CD4-positive, alpha-beta T cell treated with Interleukin-17A for 4 hours (primary cell): ENCODE measurements around the gene TOMT.
A peak's percentile ranks its signal among the peaks of the same experiment; 100 is the strongest.

Experiments used
- DNase-seq: peaks from one replicate; pipeline ENCODE4 v3.0.0-alpha.2; 2020; ENCODE audit warnings: mixed read lengths

Gene TOMT

GRCh38 chr11:72105888-72106287 lies at the start of gene TOMT:
Gene TOMT (plus strand): TSS chr11:72105924. CDS start chr11:72105952, 28 bp downstream.
- DNase-seq: no peak

GRCh38 chr11:72058416-72059034 lies 47.2 kb upstream of the TOMT start:
- DNase-seq: no peak

GRCh38 chr11:72061739-72062396 lies 43.9 kb upstream of the TOMT start:
- DNase-seq: no peak

- DNase-seq: no peak
Measured at GRCh38 chr11:72066855-72067254, 38.9 kb upstream of the TOMT start.

GRCh38 chr11:72067266-72067665 lies 38.5 kb upstream of the TOMT start:
- no peak for DNase-seq

GRCh38 chr11:72067676-72068075 lies 38.0 kb upstream of the TOMT start:
- no peak for DNase-seq

GRCh38 chr11:72069200-72069599 lies 36.5 kb upstream of the TOMT start:
- DNase-seq: no peak

GRCh38 chr11:72069787-72070251 lies 35.9 kb upstream of the TOMT start:
- DNase-seq: no peak

GRCh38 chr11:72070491-72070890 lies 35.2 kb upstream of the TOMT start:
- DNase-seq: no peak

- peak; percentile 30 for DNase-seq
Measured at GRCh38 chr11:72072348-72072747, 33.4 kb upstream of the TOMT start.

- peak; percentile 14 for DNase-seq
Measured at GRCh38 chr11:72075109-72075508, 30.6 kb upstream of the TOMT start.

- no peak for DNase-seq
Measured at GRCh38 chr11:72075756-72076155, 30.0 kb upstream of the TOMT start.

- no peak for DNase-seq
Measured at GRCh38 chr11:72078477-72078876, 27.2 kb upstream of the TOMT start.

- no peak for DNase-seq
Measured at GRCh38 chr11:72079819-72080325, 25.9 kb upstream of the TOMT start.

- peak; percentile 99 for DNase-seq
Measured at GRCh38 chr11:72080326-72081183, 25.2 kb upstream of the TOMT start, which contains the start of the genes LRRC51 and NUMA1. Gene LRRC51 (plus strand): TSS chr11:72080850. CDS start chr11:72089084, 8,234 bp downstream. Gene NUMA1 (minus strand): TSS chr11:72080542. CDS start chr11:72035943, 44,599 bp downstream.

- no peak for DNase-seq
Measured at GRCh38 chr11:72081184-72081644, 24.5 kb upstream of the TOMT start.

GRCh38 chr11:72081821-72082453 lies 23.8 kb upstream of the TOMT start:
- DNase-seq: no peak

GRCh38 chr11:72083414-72083813 lies 22.3 kb upstream of the TOMT start:
- DNase-seq: no peak

GRCh38 chr11:72084076-72084475 lies 21.6 kb upstream of the TOMT start:
- DNase-seq: no peak

- DNase-seq: no peak
Measured at GRCh38 chr11:72084965-72085364, 20.8 kb upstream of the TOMT start.

- DNase-seq: no peak
Measured at GRCh38 chr11:72085621-72086351, 19.9 kb upstream of the TOMT start.
